ENCODE measurements around the gene UBQLN4.

DNA sequence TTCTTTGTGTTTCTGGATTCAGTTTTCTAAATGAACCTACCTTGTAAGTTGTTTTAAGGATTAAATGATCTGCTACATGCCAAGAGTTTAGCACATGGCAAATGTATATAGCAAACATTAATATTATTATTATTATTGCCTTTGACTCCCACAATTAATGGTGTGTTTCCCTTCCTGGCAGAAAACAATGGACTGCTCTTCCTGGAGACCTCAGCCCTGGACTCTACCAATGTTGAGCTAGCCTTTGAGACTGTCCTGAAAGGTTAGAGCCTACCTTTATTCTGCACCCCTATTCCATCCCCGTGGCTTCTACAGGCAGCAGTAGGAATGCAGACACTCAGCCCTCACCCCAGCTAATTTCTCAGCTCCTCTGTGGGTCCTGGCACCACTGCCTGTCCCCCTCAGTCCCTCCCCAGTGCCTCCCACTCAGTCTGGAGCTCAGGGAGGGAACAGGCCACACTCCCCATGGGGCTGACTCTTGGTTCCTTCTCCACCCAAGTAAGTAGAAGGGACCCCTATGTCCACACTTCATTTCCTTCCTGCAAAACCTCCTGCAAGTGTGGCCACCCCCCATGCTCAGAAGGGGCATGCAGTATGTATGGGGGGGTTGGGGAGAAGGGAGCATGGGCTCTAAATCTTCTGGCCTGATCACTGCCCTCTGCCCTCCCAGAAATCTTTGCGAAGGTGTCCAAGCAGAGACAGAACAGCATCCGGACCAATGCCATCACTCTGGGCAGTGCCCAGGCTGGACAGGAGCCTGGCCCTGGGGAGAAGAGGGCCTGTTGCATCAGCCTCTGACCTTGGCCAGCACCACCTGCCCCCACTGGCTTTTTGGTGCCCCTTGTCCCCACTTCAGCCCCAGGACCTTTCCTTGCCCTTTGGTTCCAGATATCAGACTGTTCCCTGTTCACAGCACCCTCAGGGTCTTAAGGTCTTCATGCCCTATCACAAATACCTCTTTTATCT, 16.2 kb upstream of the UBQLN4 start:
- TF ChIP-seq, protein P1, sequence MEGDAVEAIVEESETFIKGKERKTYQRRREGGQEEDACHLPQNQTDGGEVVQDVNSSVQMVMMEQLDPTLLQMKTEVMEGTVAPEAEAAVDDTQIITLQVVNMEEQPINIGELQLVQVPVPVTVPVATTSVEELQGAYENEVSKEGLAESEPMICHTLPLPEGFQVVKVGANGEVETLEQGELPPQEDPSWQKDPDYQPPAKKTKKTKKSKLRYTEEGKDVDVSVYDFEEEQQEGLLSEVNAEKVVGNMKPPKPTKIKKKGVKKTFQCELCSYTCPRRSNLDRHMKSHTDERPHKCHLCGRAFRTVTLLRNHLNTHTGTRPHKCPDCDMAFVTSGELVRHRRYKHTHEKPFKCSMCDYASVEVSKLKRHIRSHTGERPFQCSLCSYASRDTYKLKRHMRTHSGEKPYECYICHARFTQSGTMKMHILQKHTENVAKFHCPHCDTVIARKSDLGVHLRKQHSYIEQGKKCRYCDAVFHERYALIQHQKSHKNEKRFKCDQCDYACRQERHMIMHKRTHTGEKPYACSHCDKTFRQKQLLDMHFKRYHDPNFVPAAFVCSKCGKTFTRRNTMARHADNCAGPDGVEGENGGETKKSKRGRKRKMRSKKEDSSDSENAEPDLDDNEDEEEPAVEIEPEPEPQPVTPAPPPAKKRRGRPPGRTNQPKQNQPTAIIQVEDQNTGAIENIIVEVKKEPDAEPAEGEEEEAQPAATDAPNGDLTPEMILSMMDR (IDR thresholded peaks at IDR 0.05), result no peak
- TF ChIP-seq POLR2AphosphoS5 (IDR thresholded peaks at IDR 0.05), result no peak
